Measurements from ENCODE around the gene RBM10. TPM values are rescaled to one million over a fixed set of nuclear protein-coding genes. Genes with fewer than 3 reads are reported as not detected.
"Not testable (repeated sequence)": the region's sequence is repeated elsewhere in the genome, so short reads cannot be mapped to it uniquely, and the experiment has no call there.

Gene RBM10
- total and polyA plus RNA-seq, 2 donors (not counting 3 experiments of a cell fraction or from before 2014, with no cell fraction given) = 37.3 to 51.5 TPM

- dilution Hi-C loops (cut with MboI; ENCODE audit: extremely low pct_ligation_motif_present, low sequenced_read_pairs) (no loop called here), intact Hi-C loops (cut with micrococcal nuclease) (no loop called here)
- BruUV-seq (replicated peaks) = no TSS peak
- ChIA-PET POLR2A (no interaction called here), CTCF (no interaction called here)
- FAIRE-seq = no peak
- Histone ChIP-seq H3K4me3 (replicated peaks in 1 of 3; ENCODE audit: insufficient read depth in 1 of 3, low read depth in 1 of 3, low read length in 3 of 3) (no peak overlapping the region), H3K27ac (ENCODE audit: insufficient read depth, low read depth, low read length) (no peak overlapping the region), H3K9ac (replicated peaks; ENCODE audit: extremely low read depth, insufficient read depth, low read length) (no peak overlapping the region), H3K79me2 (ENCODE audit: control insufficient read depth, insufficient read depth, low read length) (no peaks in the 10 kb centered on the region), H3K27me3 (ENCODE audit: control insufficient read depth in 2 of 2, insufficient read depth in 2 of 2, low read length in 2 of 2) (no peaks in the 10 kb centered on the region), H3K9me1 (replicated peaks; ENCODE audit: control insufficient read depth, extremely low read depth, insufficient read depth, low read length) (no peaks in the 10 kb centered on the region), H3K9me3 (replicated peaks; ENCODE audit: control insufficient read depth, insufficient read depth, low read length) (no peaks in the 10 kb centered on the region), H4K20me1 (replicated peaks; ENCODE audit: control insufficient read depth, extremely low read depth, insufficient read depth, low read length) (no peaks in the 10 kb centered on the region), H3K4me1 (ENCODE audit: control insufficient read depth, extremely low read depth, insufficient read depth, low read length) (no peaks in the 10 kb centered on the region), H3K36me3 (ENCODE audit: control insufficient read depth in 2 of 2, extremely low read depth in 1 of 2, insufficient read depth in 2 of 2, low read length in 2 of 2) (no peaks in the 10 kb centered on the region), H3K4me2 (ENCODE audit: insufficient read depth, low read length) (no peak overlapping the region), H2AFZ (ENCODE audit: low read depth, low read length) (no peak overlapping the region)
- no peak for TF ChIP-seq MYC (IDR thresholded peaks at IDR 0.05; ENCODE audit: low read depth, low read length)
- TF ChIP-seq FOS (IDR thresholded peaks at IDR 0.05; ENCODE audit: borderline replicate concordance, insufficient read depth, low read length) = no peak
- TF ChIP-seq MAX (IDR thresholded peaks at IDR 0.05; ENCODE audit: insufficient read depth, insufficient read length) = no peak
- TF ChIP-seq CTCF (IDR thresholded peaks at IDR 0.05; ENCODE audit: extremely low read depth in 1 of 2, insufficient read depth in 1 of 2, low read depth in 1 of 2, low read length in 2 of 2) = no peak
- no peak for TF ChIP-seq POLR2A (IDR thresholded peaks at IDR 0.05; ENCODE audit: low read depth, low read length)
- TF ChIP-seq POLR2AphosphoS5 (IDR thresholded peaks at IDR 0.05; ENCODE audit: insufficient read depth, low read depth, low read length) = no peak
- TF ChIP-seq GATA2 (IDR thresholded peaks at IDR 0.05; ENCODE audit: insufficient read depth, insufficient read length, low read depth, low read length) = no peak
- no peak for TF ChIP-seq JUN (IDR thresholded peaks at IDR 0.05; ENCODE audit: borderline replicate concordance, insufficient read depth, insufficient read length, low read depth)
- TF ChIP-seq EZH2 (IDR thresholded peaks at IDR 0.05; ENCODE audit: borderline replicate concordance, low read depth, low read length, severe bottlenecking) = no peak
- no peak for DNase-seq (ENCODE audit: low read depth, low spot score)
Observed at GRCh38 chrX:47101206-47101605, 43.8 kb upstream of the RBM10 start.

- H3K9me3 ChIP-seq (replicated peaks; ENCODE audit: control insufficient read depth, insufficient read depth, low read length); H3K79me2 ChIP-seq (ENCODE audit: control insufficient read depth, insufficient read depth, low read length); H3K9me1 ChIP-seq (replicated peaks; ENCODE audit: control insufficient read depth, extremely low read depth, insufficient read depth, low read length); H3K27me3 ChIP-seq (ENCODE audit: control insufficient read depth in 2 of 2, insufficient read depth in 2 of 2, low read length in 2 of 2); H3K4me3 ChIP-seq (replicated peaks in 1 of 3; ENCODE audit: insufficient read depth in 1 of 3, low read depth in 1 of 3, low read length in 3 of 3); H3K4me1 ChIP-seq (ENCODE audit: control insufficient read depth, extremely low read depth, insufficient read depth, low read length); intact Hi-C loops (cut with micrococcal nuclease); dilution Hi-C loops (cut with MboI; ENCODE audit: extremely low pct_ligation_motif_present, low sequenced_read_pairs); H3K36me3 ChIP-seq (ENCODE audit: control insufficient read depth in 2 of 2, extremely low read depth in 1 of 2, insufficient read depth in 2 of 2, low read length in 2 of 2); CTCF ChIA-PET; H4K20me1 ChIP-seq (replicated peaks; ENCODE audit: control insufficient read depth, extremely low read depth, insufficient read depth, low read length); H3K9ac ChIP-seq (replicated peaks; ENCODE audit: extremely low read depth, insufficient read depth, low read length); FAIRE-seq; H2AFZ ChIP-seq (ENCODE audit: low read depth, low read length); H3K27ac ChIP-seq (ENCODE audit: insufficient read depth, low read depth, low read length); H3K4me2 ChIP-seq (ENCODE audit: insufficient read depth, low read length); BruUV-seq (replicated peaks); DNase-seq (ENCODE audit: low read depth, low spot score); POLR2A ChIA-PET: not testable (repeated sequence)
Observed at GRCh38 chrX:47110936-47111615, 33.9 kb upstream of the RBM10 start.

All from endothelial cell of umbilical vein (primary cell).